Measurements from ENCODE around the gene WNT1.

Gene WNT1

GRCh38 chr12:48999371-49000131 lies 21.4 kb downstream of the WNT1 start, which contains the start of gene DDN:
DDN (minus strand) TSS chr12:48999375; CDS start chr12:48999287, 88 bp downstream.
- Histone ChIP-seq H3K36me3 (ENCODE audit: control insufficient read depth in 5 of 5, insufficient read depth in 5 of 5, low read length in 5 of 5) (peaks cover 3 to 44% (median 39%) of the 10 kb centered on the region in 5 donors), H3K9me3 (ENCODE audit: control insufficient read depth in 5 of 5, low read length in 5 of 5) (no peaks in the 10 kb centered on the region), H3K9ac (ENCODE audit: low read length in 5 of 5) (peak within 1 kb of the TSS in 1 of 5 donors; percentile 43), H3K4me1 (ENCODE audit: control insufficient read depth in 5 of 5, insufficient read depth in 5 of 5, low read length in 5 of 5) (peaks cover 2 to 44% (median 39%) of the 10 kb centered on the region in 5 donors), H3K27ac (ENCODE audit: low read depth, low read length) (no peak within 1 kb of the TSS), H3K4me3 (ENCODE audit: low read depth in 1 of 5, low read length in 5 of 5) (peak within 1 kb of the TSS; percentile 38 to 65 (median 53)), H3K27me3 (ENCODE audit: control insufficient read depth in 5 of 5, insufficient read depth in 4 of 5, low read length in 5 of 5) (peaks cover 18 to 57% (median 26%) of the 10 kb centered on the region in 5 donors)

- Histone ChIP-seq H3K27me3 (ENCODE audit: control insufficient read depth in 5 of 5, insufficient read depth in 4 of 5, low read length in 5 of 5) (peaks cover 18 to 52% (median 24%) of the 10 kb centered on the region in 5 donors), H3K36me3 (ENCODE audit: control insufficient read depth in 5 of 5, insufficient read depth in 5 of 5, low read length in 5 of 5) (peaks cover 10 to 52% (median 47%) of the 10 kb centered on the region in 5 donors), H3K9me3 (ENCODE audit: control insufficient read depth in 5 of 5, low read length in 5 of 5) (no peaks in the 10 kb centered on the region), H3K4me1 (ENCODE audit: control insufficient read depth in 5 of 5, insufficient read depth in 5 of 5, low read length in 5 of 5) (peaks cover 2 to 39% (median 34%) of the 10 kb centered on the region in 5 donors), H3K27ac (ENCODE audit: low read depth, low read length) (no peak overlapping the region), H3K9ac (ENCODE audit: low read length in 5 of 5) (no peak overlapping the region), H3K4me3 (ENCODE audit: low read depth in 1 of 5, low read length in 5 of 5) (no peak overlapping the region)
These were observed 22.2 kb downstream of the WNT1 start for GRCh38 chr12:49000346-49000745.

GRCh38 chr12:49008943-49009342 lies 30.8 kb downstream of the WNT1 start:
- H3K9me3 ChIP-seq (ENCODE audit: control insufficient read depth in 5 of 5, low read length in 5 of 5): no peaks in the 10 kb centered on the region
- no peak overlapping the region for H3K27ac ChIP-seq (ENCODE audit: low read depth, low read length)
- H3K4me1 ChIP-seq (ENCODE audit: control insufficient read depth in 5 of 5, insufficient read depth in 5 of 5, low read length in 5 of 5): no peaks in the 10 kb centered on the region
- peaks cover 32 to 60% (median 49%) of the 10 kb centered on the region in 5 donors for H3K36me3 ChIP-seq (ENCODE audit: control insufficient read depth in 5 of 5, insufficient read depth in 5 of 5, low read length in 5 of 5)
- H3K9ac ChIP-seq (ENCODE audit: low read length in 5 of 5): no peak overlapping the region
- H3K4me3 ChIP-seq (ENCODE audit: low read depth in 1 of 5, low read length in 5 of 5): no peak overlapping the region
- peaks cover 0 to 2% (median 0%) of the 10 kb centered on the region in 5 donors for H3K27me3 ChIP-seq (ENCODE audit: control insufficient read depth in 5 of 5, insufficient read depth in 4 of 5, low read length in 5 of 5)

GRCh38 chr12:49010092-49010668 lies 32.1 kb downstream of the WNT1 start:
- Histone ChIP-seq H3K9me3 (ENCODE audit: control insufficient read depth in 5 of 5, low read length in 5 of 5) (no peaks in the 10 kb centered on the region), H3K27me3 (ENCODE audit: control insufficient read depth in 5 of 5, insufficient read depth in 4 of 5, low read length in 5 of 5) (no peaks in the 10 kb centered on the region), H3K27ac (ENCODE audit: low read depth, low read length) (no peak overlapping the region), H3K4me3 (ENCODE audit: low read depth in 1 of 5, low read length in 5 of 5) (no peak overlapping the region), H3K9ac (ENCODE audit: low read length in 5 of 5) (no peak overlapping the region), H3K36me3 (ENCODE audit: control insufficient read depth in 5 of 5, insufficient read depth in 5 of 5, low read length in 5 of 5) (peaks cover 23 to 47% (median 36%) of the 10 kb centered on the region in 5 donors), H3K4me1 (ENCODE audit: control insufficient read depth in 5 of 5, insufficient read depth in 5 of 5, low read length in 5 of 5) (no peaks in the 10 kb centered on the region)

GRCh38 chr12:49012739-49013138 lies 34.6 kb downstream of the WNT1 start:
- Histone ChIP-seq H3K27ac (ENCODE audit: low read depth, low read length) (no peak overlapping the region), H3K36me3 (ENCODE audit: control insufficient read depth in 5 of 5, insufficient read depth in 5 of 5, low read length in 5 of 5) (peaks cover 16 to 41% (median 33%) of the 10 kb centered on the region in 5 donors), H3K9ac (ENCODE audit: low read length in 5 of 5) (no peak overlapping the region)

GRCh38 chr12:49013428-49013827 lies 35.3 kb downstream of the WNT1 start:
- Histone ChIP-seq H3K27ac (ENCODE audit: low read depth, low read length) (no peak overlapping the region), H3K4me3 (ENCODE audit: low read depth in 1 of 5, low read length in 5 of 5) (no peak overlapping the region), H3K9ac (ENCODE audit: low read length in 5 of 5) (no peak overlapping the region), H3K36me3 (ENCODE audit: control insufficient read depth in 5 of 5, insufficient read depth in 5 of 5, low read length in 5 of 5) (peaks cover 15 to 39% (median 30%) of the 10 kb centered on the region in 5 donors), H3K27me3 (ENCODE audit: control insufficient read depth in 5 of 5, insufficient read depth in 4 of 5, low read length in 5 of 5) (no peaks in the 10 kb centered on the region), H3K9me3 (ENCODE audit: control insufficient read depth in 5 of 5, low read length in 5 of 5) (no peaks in the 10 kb centered on the region), H3K4me1 (ENCODE audit: control insufficient read depth in 5 of 5, insufficient read depth in 5 of 5, low read length in 5 of 5) (peaks cover 0 to 15% (median 13%) of the 10 kb centered on the region in 5 donors)

More at GRCh38 chr12:49012739-49013138, 34.6 kb downstream of the WNT1 start:
- Histone ChIP-seq H3K4me1 (ENCODE audit: control insufficient read depth in 5 of 5, insufficient read depth in 5 of 5, low read length in 5 of 5) (peaks cover 0 to 10% (median 7%) of the 10 kb centered on the region in 5 donors), H3K9me3 (ENCODE audit: control insufficient read depth in 5 of 5, low read length in 5 of 5) (no peaks in the 10 kb centered on the region), H3K27me3 (ENCODE audit: control insufficient read depth in 5 of 5, insufficient read depth in 4 of 5, low read length in 5 of 5) (no peaks in the 10 kb centered on the region), H3K4me3 (ENCODE audit: low read depth in 1 of 5, low read length in 5 of 5) (no peak overlapping the region)

- Histone ChIP-seq H3K9me3 (ENCODE audit: control insufficient read depth in 5 of 5, low read length in 5 of 5) (no peaks in the 10 kb centered on the region), H3K4me1 (ENCODE audit: control insufficient read depth in 5 of 5, insufficient read depth in 5 of 5, low read length in 5 of 5) (peaks cover 0 to 19% (median 18%) of the 10 kb centered on the region in 5 donors), H3K27me3 (ENCODE audit: control insufficient read depth in 5 of 5, insufficient read depth in 4 of 5, low read length in 5 of 5) (no peaks in the 10 kb centered on the region), H3K27ac (ENCODE audit: low read depth, low read length) (no peak overlapping the region), H3K36me3 (ENCODE audit: control insufficient read depth in 5 of 5, insufficient read depth in 5 of 5, low read length in 5 of 5) (peaks cover 9 to 32% (median 29%) of the 10 kb centered on the region in 5 donors), H3K9ac (ENCODE audit: low read length in 5 of 5) (no peak overlapping the region), H3K4me3 (ENCODE audit: low read depth in 1 of 5, low read length in 5 of 5) (no peak overlapping the region)
These were observed 36.4 kb downstream of the WNT1 start for GRCh38 chr12:49014547-49014946.

GRCh38 chr12:49015196-49015595 lies 37.1 kb downstream of the WNT1 start:
- no peak overlapping the region for H3K9ac ChIP-seq (ENCODE audit: low read length in 5 of 5)
- no peaks in the 10 kb centered on the region for H3K27me3 ChIP-seq (ENCODE audit: control insufficient read depth in 5 of 5, insufficient read depth in 4 of 5, low read length in 5 of 5)
- H3K4me1 ChIP-seq (ENCODE audit: control insufficient read depth in 5 of 5, insufficient read depth in 5 of 5, low read length in 5 of 5): peaks cover 0 to 21% (median 18%) of the 10 kb centered on the region in 5 donors
- H3K27ac ChIP-seq (ENCODE audit: low read depth, low read length): no peak overlapping the region
- peaks cover 5 to 27% (median 24%) of the 10 kb centered on the region in 5 donors for H3K36me3 ChIP-seq (ENCODE audit: control insufficient read depth in 5 of 5, insufficient read depth in 5 of 5, low read length in 5 of 5)
- no peak overlapping the region for H3K4me3 ChIP-seq (ENCODE audit: low read depth in 1 of 5, low read length in 5 of 5)
- no peaks in the 10 kb centered on the region for H3K9me3 ChIP-seq (ENCODE audit: control insufficient read depth in 5 of 5, low read length in 5 of 5)

- Histone ChIP-seq H3K27ac (ENCODE audit: low read depth, low read length) (peak overlapping the region; percentile 89), H3K36me3 (ENCODE audit: control insufficient read depth in 5 of 5, insufficient read depth in 5 of 5, low read length in 5 of 5) (peaks cover under 1 to 24% (median 21%) of the 10 kb centered on the region in 5 donors), H3K9ac (ENCODE audit: low read length in 5 of 5) (peak overlapping the region; percentile 48 to 97 (median 84)), H3K4me3 (ENCODE audit: low read depth in 1 of 5, low read length in 5 of 5) (peak overlapping the region; percentile 75 to 98 (median 91)), H3K9me3 (ENCODE audit: control insufficient read depth in 5 of 5, low read length in 5 of 5) (no peaks in the 10 kb centered on the region), H3K4me1 (ENCODE audit: control insufficient read depth in 5 of 5, insufficient read depth in 5 of 5, low read length in 5 of 5) (peaks cover 0 to 21% (median 18%) of the 10 kb centered on the region in 5 donors), H3K27me3 (ENCODE audit: control insufficient read depth in 5 of 5, insufficient read depth in 4 of 5, low read length in 5 of 5) (no peaks in the 10 kb centered on the region)
These were observed 39.8 kb downstream of the WNT1 start for GRCh38 chr12:49017891-49018260.
